ENCODE results near the gene KIF12. TPM values are rescaled to one million over a fixed set of nuclear protein-coding genes. Genes with fewer than 3 reads are reported as not detected.
"Not testable (repeated sequence)": the region's sequence is repeated elsewhere in the genome, so short reads cannot be mapped to it uniquely, and the experiment has no call there.

Gene KIF12
- total RNA-seq, 2 donors from 2014 or later: 19.5 to 27.9 TPM

GRCh38 chr9:114056527-114056926 is 42.6 kb downstream of the KIF12 start:
- DNase-seq (no peak), ATAC-seq (no peak)
- intact Hi-C loops (cut with DNase I, micrococcal nuclease): no loop called here

- intact Hi-C loops (cut with DNase I, micrococcal nuclease): no loop called here
- ATAC-seq: no peak
- no peak for DNase-seq
Measured at GRCh38 chr9:114055894-114056293, 43.2 kb downstream of the KIF12 start.

- intact Hi-C loops (cut with DNase I, micrococcal nuclease): no loop called here
- ATAC-seq (no peak), DNase-seq (no peak)
Measured at GRCh38 chr9:114055061-114055460, 44.0 kb downstream of the KIF12 start.

- DNase-seq: no peak
- no peak for ATAC-seq
- intact Hi-C loops (cut with DNase I, micrococcal nuclease): no loop called here
Measured at GRCh38 chr9:114054191-114054690, 44.9 kb downstream of the KIF12 start.

- DNase-seq (no peak), ATAC-seq (peak; percentile 81)
- intact Hi-C loops (cut with DNase I, micrococcal nuclease): no loop called here
Measured at GRCh38 chr9:114053246-114054005, 45.7 kb downstream of the KIF12 start.

GRCh38 chr9:114051706-114052105 is 47.4 kb downstream of the KIF12 start:
- DNase-seq: no peak
- intact Hi-C loops (cut with DNase I, micrococcal nuclease): no loop called here
- ATAC-seq: no peak

GRCh38 chr9:114051281-114051680 is 47.8 kb downstream of the KIF12 start:
- ATAC-seq (no peak), DNase-seq (no peak)
- intact Hi-C loops (cut with DNase I, micrococcal nuclease): no loop called here

GRCh38 chr9:114050646-114051045 is 48.4 kb downstream of the KIF12 start:
- ATAC-seq (no peak), DNase-seq (no peak)
- intact Hi-C loops (cut with DNase I, micrococcal nuclease): no loop called here

GRCh38 chr9:114050226-114050568 is 48.9 kb downstream of the KIF12 start:
- ATAC-seq (no peak), DNase-seq (no peak)
- intact Hi-C loops (cut with DNase I, micrococcal nuclease): no loop called here

- intact Hi-C loops (cut with DNase I, micrococcal nuclease): no loop called here
- no peak for DNase-seq
- no peak for ATAC-seq
Measured at GRCh38 chr9:114049441-114050225, 49.5 kb downstream of the KIF12 start.

GRCh38 chr9:114048533-114049415 is 50.3 kb downstream of the KIF12 start:
- DNase-seq (no peak), ATAC-seq (no peak)
- intact Hi-C loops (cut with DNase I, micrococcal nuclease): no loop called here

GRCh38 chr9:114047717-114048116 is 51.4 kb downstream of the KIF12 start:
- intact Hi-C loops (cut with DNase I, micrococcal nuclease): no loop called here
- DNase-seq: no peak
- ATAC-seq: peak; percentile 89

- DNase-seq: no peak
- intact Hi-C loops (cut with DNase I, micrococcal nuclease): no loop called here
- ATAC-seq: no peak
Measured at GRCh38 chr9:114046875-114047274, 52.2 kb downstream of the KIF12 start.

- intact Hi-C loops (cut with DNase I, micrococcal nuclease): no loop called here
- peak; percentile 58 for ATAC-seq
Measured at GRCh38 chr9:114046237-114046755, 52.8 kb downstream of the KIF12 start.

GRCh38 chr9:114043660-114044059 is 55.4 kb downstream of the KIF12 start:
- DNase-seq; intact Hi-C loops (cut with DNase I, micrococcal nuclease); ATAC-seq: not testable (repeated sequence)

More at GRCh38 chr9:114046237-114046755, 52.8 kb downstream of the KIF12 start:
- DNase-seq: no peak

Data from left colon (tissue), 2 donors.